Activated naive CD4-positive, alpha-beta T cell treated with anti-CD3 and anti-CD28 coated beads for 36 hours (primary cell): Measurements from ENCODE around the gene FRMD7. TPM values are rescaled to one million over a fixed set of nuclear protein-coding genes. Genes with fewer than 3 reads are reported as not detected.
"Not testable (repeated sequence)": the region's sequence is repeated elsewhere in the genome, so short reads cannot be mapped to it uniquely, and the experiment has no call there.

Experiments used
- CTCF ChIA-PET: fragments of 350-600 bp; sonication (Branson Sonifier 250); formaldehyde crosslinking; loops from one replicate; lab custom pipeline; 2021; ENCODE audit warnings: antibody characterized with exemption; lab: Charles Lee
- DNase-seq: peaks from one replicate; pipeline ENCODE4 v3.0.0-alpha.2; 2020
- H3K27ac Mint-ChIP-seq: one replicate; pipeline ENCODE4 v1.8.0; 2021; ENCODE audit warnings: mild to moderate bottlenecking, mixed read lengths
- H3K27me3 Mint-ChIP-seq: one replicate; pipeline ENCODE4 v1.8.0; 2021; ENCODE audit warnings: low read depth, mixed read lengths
- H3K36me3 Mint-ChIP-seq: one replicate; pipeline ENCODE4 v1.8.0; 2021; ENCODE audit warnings: low read depth, mixed read lengths
- H3K4me1 Mint-ChIP-seq: one replicate; pipeline ENCODE4 v1.8.0; 2021; ENCODE audit warnings: low read depth, mixed read lengths
- H3K4me3 Mint-ChIP-seq: one replicate; pipeline ENCODE4 v1.8.0; 2021; ENCODE audit warnings: mild to moderate bottlenecking, moderate library complexity, mixed read lengths
- H3K9me3 Mint-ChIP-seq: one replicate; pipeline ENCODE4 v1.8.0; 2021; ENCODE audit warnings: mixed read lengths
- intact Hi-C: fragments of 100-400 bp; cut with micrococcal nuclease; formaldehyde crosslinking; loops from one replicate; pipeline ENCODE4 v1.15.1; 2023
- total RNA-seq, 2 experiments: library from RNA; stranded (reverse); gene quantifications; one replicate each; pipeline ENCODE4 v1.2.3, GENCODE V29; 2021

FRMD7 gene
- total RNA-seq, result not detected

- H3K9me3 Mint-ChIP-seq, result no peaks in the 10 kb centered on the region
- no peak within 1 kb of the TSS for H3K27ac Mint-ChIP-seq
- CTCF ChIA-PET, result no interaction called here
- H3K4me3 Mint-ChIP-seq, result no peak within 1 kb of the TSS
- H3K4me1 Mint-ChIP-seq, result no peaks in the 10 kb centered on the region
- H3K27me3 Mint-ChIP-seq, result peaks cover 2% of the 10 kb centered on the region
- H3K36me3 Mint-ChIP-seq, result no peaks in the 10 kb centered on the region
- intact Hi-C loops, result no loop called here
- no peak for DNase-seq
Observed at GRCh38 chrX:132127743-132128142, at the start of gene FRMD7. Gene FRMD7 (minus strand): TSS chrX:132128020. CDS start chrX:132127844, 176 bp downstream.

GRCh38 chrX:132173647-132174046, 45.8 kb upstream of the FRMD7 start:
- CTCF ChIA-PET, result no interaction called here
- no peaks in the 10 kb centered on the region for H3K4me1 Mint-ChIP-seq
- no peak overlapping the region for H3K27ac Mint-ChIP-seq

GRCh38 chrX:132171881-132172280, 44.1 kb upstream of the FRMD7 start:
- Mint-ChIP-seq H3K27ac (no peak overlapping the region), H3K9me3 (no peaks in the 10 kb centered on the region), H3K27me3 (peaks cover 2% of the 10 kb centered on the region), H3K36me3 (no peaks in the 10 kb centered on the region), H3K4me1 (no peaks in the 10 kb centered on the region), H3K4me3 (no peak overlapping the region)
- no peak for DNase-seq
- intact Hi-C loops, result loop anchor here (2.0 to 5.0 kb wide), 2 partner anchors 47 to 345 kb away; partner anchors contain the start of gene RAP2C
- CTCF ChIA-PET, result interaction anchor here (1.6 kb wide), 1 partner anchor 48 kb away, joined by 4 read pairs; the partner anchor contains the start of gene RAP2C

More at GRCh38 chrX:132173647-132174046, 45.8 kb upstream of the FRMD7 start:
- Mint-ChIP-seq H3K27me3 (peaks cover 2% of the 10 kb centered on the region), H3K9me3 (no peaks in the 10 kb centered on the region), H3K4me3 (no peak overlapping the region), H3K36me3 (no peaks in the 10 kb centered on the region)
- no peak for DNase-seq
- intact Hi-C loops, result loop anchor here (5.0 kb wide), 1 partner anchor 346 kb away; no protein-coding TSS in a partner anchor

GRCh38 chrX:132171478-132171877, 43.7 kb upstream of the FRMD7 start:
- CTCF ChIA-PET, result interaction anchor here (1.6 kb wide), 1 partner anchor 48 kb away, joined by 4 read pairs; the partner anchor contains the start of gene RAP2C
- Mint-ChIP-seq H3K36me3 (no peaks in the 10 kb centered on the region), H3K4me3 (no peak overlapping the region), H3K9me3 (no peaks in the 10 kb centered on the region), H3K4me1 (no peaks in the 10 kb centered on the region), H3K27me3 (peaks cover 2% of the 10 kb centered on the region), H3K27ac (no peak overlapping the region)
- DNase-seq, result no peak
- intact Hi-C loops, result loop anchor here (2.0 to 5.0 kb wide), 2 partner anchors 47 to 344 kb away; partner anchors contain the start of gene RAP2C

- DNase-seq, result no peak
- CTCF ChIA-PET, result interaction anchor here (1.1 kb wide), 1 partner anchor 50 kb away, joined by 4 read pairs; no protein-coding TSS in a partner anchor
- H3K4me3 Mint-ChIP-seq, result no peak overlapping the region
- no peaks in the 10 kb centered on the region for H3K9me3 Mint-ChIP-seq
- no peaks in the 10 kb centered on the region for H3K36me3 Mint-ChIP-seq
- intact Hi-C loops, result no loop called here
- H3K4me1 Mint-ChIP-seq, result no peaks in the 10 kb centered on the region
- peaks cover 2% of the 10 kb centered on the region for H3K27me3 Mint-ChIP-seq
- H3K27ac Mint-ChIP-seq, result no peak overlapping the region
Observed at GRCh38 chrX:132169554-132169953, 41.7 kb upstream of the FRMD7 start.

GRCh38 chrX:132165651-132166050, 37.8 kb upstream of the FRMD7 start:
- Mint-ChIP-seq H3K27me3 (peaks cover 2% of the 10 kb centered on the region), H3K4me1 (no peaks in the 10 kb centered on the region), H3K4me3 (no peak overlapping the region), H3K27ac (no peak overlapping the region), H3K36me3 (no peaks in the 10 kb centered on the region), H3K9me3 (no peaks in the 10 kb centered on the region)
- intact Hi-C loops, result no loop called here
- CTCF ChIA-PET, result no interaction called here
- no peak for DNase-seq

- Mint-ChIP-seq H3K36me3 (no peaks in the 10 kb centered on the region), H3K9me3 (no peaks in the 10 kb centered on the region), H3K27ac (no peak overlapping the region), H3K4me3 (no peak overlapping the region), H3K27me3 (peaks cover 2% of the 10 kb centered on the region), H3K4me1 (no peaks in the 10 kb centered on the region)
- intact Hi-C loops, result no loop called here
- CTCF ChIA-PET, result no interaction called here
- no peak for DNase-seq
Observed at GRCh38 chrX:132165005-132165404, 37.2 kb upstream of the FRMD7 start.

- CTCF ChIA-PET, result interaction anchor here (0.6 kb wide), 1 partner anchor 119 kb away, joined by 3 read pairs; no protein-coding TSS in a partner anchor
Observed at GRCh38 chrX:132163094-132163493, 35.3 kb upstream of the FRMD7 start.

GRCh38 chrX:132153166-132153565, 25.3 kb upstream of the FRMD7 start:
- no peak for DNase-seq
- Mint-ChIP-seq H3K27me3 (no peaks in the 10 kb centered on the region), H3K4me1 (no peaks in the 10 kb centered on the region), H3K27ac (no peak overlapping the region), H3K4me3 (no peak overlapping the region), H3K36me3 (no peaks in the 10 kb centered on the region), H3K9me3 (no peaks in the 10 kb centered on the region)
- CTCF ChIA-PET, result no interaction called here
- intact Hi-C loops, result no loop called here

More at GRCh38 chrX:132163094-132163493, 35.3 kb upstream of the FRMD7 start:
- DNase-seq, H3K27ac Mint-ChIP-seq, H3K36me3 Mint-ChIP-seq, H3K9me3 Mint-ChIP-seq, H3K4me3 Mint-ChIP-seq, H3K4me1 Mint-ChIP-seq, intact Hi-C loops, H3K27me3 Mint-ChIP-seq: not testable (repeated sequence)

- intact Hi-C loops, result no loop called here
- no peak for DNase-seq
- Mint-ChIP-seq H3K4me1 (no peaks in the 10 kb centered on the region), H3K27ac (no peak overlapping the region), H3K9me3 (no peaks in the 10 kb centered on the region), H3K4me3 (no peak overlapping the region), H3K36me3 (no peaks in the 10 kb centered on the region), H3K27me3 (no peaks in the 10 kb centered on the region)
- CTCF ChIA-PET, result interaction anchor here (1.1 kb wide), 1 partner anchor 80 kb away, joined by 4 read pairs; no protein-coding TSS in a partner anchor
Observed at GRCh38 chrX:132146456-132146855, 18.6 kb upstream of the FRMD7 start.

GRCh38 chrX:132144061-132144460, 16.2 kb upstream of the FRMD7 start:
- Mint-ChIP-seq H3K9me3 (no peaks in the 10 kb centered on the region), H3K4me1 (no peaks in the 10 kb centered on the region), H3K36me3 (no peaks in the 10 kb centered on the region), H3K27me3 (no peaks in the 10 kb centered on the region), H3K27ac (no peak overlapping the region), H3K4me3 (no peak overlapping the region)
- CTCF ChIA-PET, result no interaction called here
- intact Hi-C loops, result no loop called here
- DNase-seq, result no peak

GRCh38 chrX:132125906-132126305, 1.9 kb downstream of the FRMD7 start:
- intact Hi-C loops, result no loop called here
- H3K4me1 Mint-ChIP-seq, result no peaks in the 10 kb centered on the region
- no peaks in the 10 kb centered on the region for H3K36me3 Mint-ChIP-seq
- H3K27me3 Mint-ChIP-seq, result no peaks in the 10 kb centered on the region
- no peaks in the 10 kb centered on the region for H3K9me3 Mint-ChIP-seq
- H3K4me3 Mint-ChIP-seq, result no peak overlapping the region
- CTCF ChIA-PET, result no interaction called here
- no peak for DNase-seq
- no peak overlapping the region for H3K27ac Mint-ChIP-seq

- H3K27ac Mint-ChIP-seq, result no peak overlapping the region
- no peaks in the 10 kb centered on the region for H3K27me3 Mint-ChIP-seq
- H3K9me3 Mint-ChIP-seq, result no peaks in the 10 kb centered on the region
- H3K4me1 Mint-ChIP-seq, result no peaks in the 10 kb centered on the region
- intact Hi-C loops, result no loop called here
- CTCF ChIA-PET, result no interaction called here
- H3K4me3 Mint-ChIP-seq, result no peak overlapping the region
- no peak for DNase-seq
- H3K36me3 Mint-ChIP-seq, result no peaks in the 10 kb centered on the region
Observed at GRCh38 chrX:132120913-132121312, 6.9 kb downstream of the FRMD7 start.
